ENCODE measurements around the gene RRBP1. TPM values are rescaled to one million over a fixed set of nuclear protein-coding genes. Genes with fewer than 3 reads are reported as not detected.

Gene RRBP1
- total and polyA plus RNA-seq, 4 donors: 75.4 to 202 (median 130) TPM

DNA sequence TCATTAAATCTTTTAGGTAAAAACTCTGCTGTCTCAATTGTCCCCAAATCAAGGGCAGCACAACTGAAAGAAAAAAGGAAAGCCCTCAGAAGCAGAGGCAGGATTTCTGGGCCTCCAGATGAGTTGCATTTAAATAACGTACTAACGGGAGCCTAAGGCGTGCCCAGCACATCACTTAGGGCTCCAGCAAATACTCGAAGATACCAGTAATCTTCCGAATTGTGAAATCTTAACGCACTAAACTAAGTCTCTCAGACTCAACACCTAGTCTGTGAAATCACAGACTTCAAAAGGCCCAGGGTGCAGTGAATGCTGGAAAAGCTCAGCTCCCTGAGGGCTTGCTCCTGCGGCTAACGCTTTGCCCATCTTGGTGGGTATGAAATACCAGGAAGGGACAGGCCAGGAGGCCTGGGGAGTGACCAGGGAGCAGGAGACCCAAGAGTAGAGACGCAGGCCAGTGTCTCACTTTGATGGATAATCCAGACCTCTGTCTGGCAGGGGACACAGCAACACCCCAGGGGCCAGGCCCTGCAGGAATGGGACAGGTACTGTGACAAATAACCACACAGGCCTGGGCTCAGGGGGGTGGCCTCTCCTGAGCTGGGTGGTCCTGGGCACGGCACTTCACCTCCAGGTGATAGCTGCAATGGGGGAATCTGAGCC lies 36.4 kb downstream of the RRBP1 start:
- peaks cover 8 to 20% (median 14%) of the 10 kb centered on the region in 4 donors for H3K36me3 ChIP-seq (ENCODE audit: control insufficient read depth in 4 of 4, insufficient read depth in 3 of 4, low read depth in 1 of 4, low read length in 3 of 4)
- DNase-seq (ENCODE audit: low spot score): no peak
- H3K4me3 ChIP-seq (ENCODE audit: low read depth in 1 of 3, low read length in 3 of 3): no peak overlapping the region
- no peak overlapping the region for H3K9ac ChIP-seq (ENCODE audit: low read depth in 1 of 2, low read length in 2 of 2)
- H3K27ac ChIP-seq (ENCODE audit: low read depth in 1 of 2, low read length in 2 of 2): no peak overlapping the region
- 86% methylated on average over 10 of the region's 10 CpGs for WGBS
- no peak for TF ChIP-seq JUND (IDR thresholded peaks at IDR 0.05)
- TF ChIP-seq, protein P1, sequence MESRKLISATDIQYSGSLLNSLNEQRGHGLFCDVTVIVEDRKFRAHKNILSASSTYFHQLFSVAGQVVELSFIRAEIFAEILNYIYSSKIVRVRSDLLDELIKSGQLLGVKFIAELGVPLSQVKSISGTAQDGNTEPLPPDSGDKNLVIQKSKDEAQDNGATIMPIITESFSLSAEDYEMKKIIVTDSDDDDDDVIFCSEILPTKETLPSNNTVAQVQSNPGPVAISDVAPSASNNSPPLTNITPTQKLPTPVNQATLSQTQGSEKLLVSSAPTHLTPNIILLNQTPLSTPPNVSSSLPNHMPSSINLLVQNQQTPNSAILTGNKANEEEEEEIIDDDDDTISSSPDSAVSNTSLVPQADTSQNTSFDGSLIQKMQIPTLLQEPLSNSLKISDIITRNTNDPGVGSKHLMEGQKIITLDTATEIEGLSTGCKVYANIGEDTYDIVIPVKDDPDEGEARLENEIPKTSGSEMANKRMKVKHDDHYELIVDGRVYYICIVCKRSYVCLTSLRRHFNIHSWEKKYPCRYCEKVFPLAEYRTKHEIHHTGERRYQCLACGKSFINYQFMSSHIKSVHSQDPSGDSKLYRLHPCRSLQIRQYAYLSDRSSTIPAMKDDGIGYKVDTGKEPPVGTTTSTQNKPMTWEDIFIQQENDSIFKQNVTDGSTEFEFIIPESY (IDR thresholded peaks at IDR 0.05): no peak
- TF ChIP-seq, protein P2, sequence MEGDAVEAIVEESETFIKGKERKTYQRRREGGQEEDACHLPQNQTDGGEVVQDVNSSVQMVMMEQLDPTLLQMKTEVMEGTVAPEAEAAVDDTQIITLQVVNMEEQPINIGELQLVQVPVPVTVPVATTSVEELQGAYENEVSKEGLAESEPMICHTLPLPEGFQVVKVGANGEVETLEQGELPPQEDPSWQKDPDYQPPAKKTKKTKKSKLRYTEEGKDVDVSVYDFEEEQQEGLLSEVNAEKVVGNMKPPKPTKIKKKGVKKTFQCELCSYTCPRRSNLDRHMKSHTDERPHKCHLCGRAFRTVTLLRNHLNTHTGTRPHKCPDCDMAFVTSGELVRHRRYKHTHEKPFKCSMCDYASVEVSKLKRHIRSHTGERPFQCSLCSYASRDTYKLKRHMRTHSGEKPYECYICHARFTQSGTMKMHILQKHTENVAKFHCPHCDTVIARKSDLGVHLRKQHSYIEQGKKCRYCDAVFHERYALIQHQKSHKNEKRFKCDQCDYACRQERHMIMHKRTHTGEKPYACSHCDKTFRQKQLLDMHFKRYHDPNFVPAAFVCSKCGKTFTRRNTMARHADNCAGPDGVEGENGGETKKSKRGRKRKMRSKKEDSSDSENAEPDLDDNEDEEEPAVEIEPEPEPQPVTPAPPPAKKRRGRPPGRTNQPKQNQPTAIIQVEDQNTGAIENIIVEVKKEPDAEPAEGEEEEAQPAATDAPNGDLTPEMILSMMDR (IDR thresholded peaks at IDR 0.05; ENCODE audit: low read depth, low read length, missing input control): no peak
- no peak for TF ChIP-seq RXRA (IDR thresholded peaks at IDR 0.05)
- TF ChIP-seq, protein P3, sequence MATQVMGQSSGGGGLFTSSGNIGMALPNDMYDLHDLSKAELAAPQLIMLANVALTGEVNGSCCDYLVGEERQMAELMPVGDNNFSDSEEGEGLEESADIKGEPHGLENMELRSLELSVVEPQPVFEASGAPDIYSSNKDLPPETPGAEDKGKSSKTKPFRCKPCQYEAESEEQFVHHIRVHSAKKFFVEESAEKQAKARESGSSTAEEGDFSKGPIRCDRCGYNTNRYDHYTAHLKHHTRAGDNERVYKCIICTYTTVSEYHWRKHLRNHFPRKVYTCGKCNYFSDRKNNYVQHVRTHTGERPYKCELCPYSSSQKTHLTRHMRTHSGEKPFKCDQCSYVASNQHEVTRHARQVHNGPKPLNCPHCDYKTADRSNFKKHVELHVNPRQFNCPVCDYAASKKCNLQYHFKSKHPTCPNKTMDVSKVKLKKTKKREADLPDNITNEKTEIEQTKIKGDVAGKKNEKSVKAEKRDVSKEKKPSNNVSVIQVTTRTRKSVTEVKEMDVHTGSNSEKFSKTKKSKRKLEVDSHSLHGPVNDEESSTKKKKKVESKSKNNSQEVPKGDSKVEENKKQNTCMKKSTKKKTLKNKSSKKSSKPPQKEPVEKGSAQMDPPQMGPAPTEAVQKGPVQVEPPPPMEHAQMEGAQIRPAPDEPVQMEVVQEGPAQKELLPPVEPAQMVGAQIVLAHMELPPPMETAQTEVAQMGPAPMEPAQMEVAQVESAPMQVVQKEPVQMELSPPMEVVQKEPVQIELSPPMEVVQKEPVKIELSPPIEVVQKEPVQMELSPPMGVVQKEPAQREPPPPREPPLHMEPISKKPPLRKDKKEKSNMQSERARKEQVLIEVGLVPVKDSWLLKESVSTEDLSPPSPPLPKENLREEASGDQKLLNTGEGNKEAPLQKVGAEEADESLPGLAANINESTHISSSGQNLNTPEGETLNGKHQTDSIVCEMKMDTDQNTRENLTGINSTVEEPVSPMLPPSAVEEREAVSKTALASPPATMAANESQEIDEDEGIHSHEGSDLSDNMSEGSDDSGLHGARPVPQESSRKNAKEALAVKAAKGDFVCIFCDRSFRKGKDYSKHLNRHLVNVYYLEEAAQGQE (IDR thresholded peaks at IDR 0.05): no peak
- TF ChIP-seq FOXA2 (IDR thresholded peaks at IDR 0.05): no peak
- TF ChIP-seq, protein P4, sequence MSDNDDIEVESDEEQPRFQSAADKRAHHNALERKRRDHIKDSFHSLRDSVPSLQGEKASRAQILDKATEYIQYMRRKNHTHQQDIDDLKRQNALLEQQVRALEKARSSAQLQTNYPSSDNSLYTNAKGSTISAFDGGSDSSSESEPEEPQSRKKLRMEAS (IDR thresholded peaks at IDR 0.05): no peak
- TF ChIP-seq EGR1 (IDR thresholded peaks at IDR 0.05; ENCODE audit: low read depth in 2 of 2): no peak
- TF ChIP-seq SP1 (IDR thresholded peaks at IDR 0.05): no peak
- TF ChIP-seq HNF4G (IDR thresholded peaks at IDR 0.05): no peak
- TF ChIP-seq RAD21 (IDR thresholded peaks at IDR 0.05): no peak
- TF ChIP-seq, protein P5, sequence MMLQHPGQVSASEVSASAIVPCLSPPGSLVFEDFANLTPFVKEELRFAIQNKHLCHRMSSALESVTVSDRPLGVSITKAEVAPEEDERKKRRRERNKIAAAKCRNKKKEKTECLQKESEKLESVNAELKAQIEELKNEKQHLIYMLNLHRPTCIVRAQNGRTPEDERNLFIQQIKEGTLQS (IDR thresholded peaks at IDR 0.05): no peak
- no peak for TF ChIP-seq NR2F2 (IDR thresholded peaks at IDR 0.05)
- no peak for TF ChIP-seq YY1 (IDR thresholded peaks at IDR 0.05)
- no peak for TF ChIP-seq GABPA (IDR thresholded peaks at IDR 0.05 in 1 of 2, conservative IDR thresholded peaks at IDR 0.05 in 1 of 2)
- TF ChIP-seq FOXA1 (IDR thresholded peaks at IDR 0.05): no peak
- no peak for TF ChIP-seq HNF4A (conservative IDR thresholded peaks at IDR 0.05)
- TF ChIP-seq TAF1 (conservative IDR thresholded peaks at IDR 0.05): no peak
- peaks cover 21 to 91% (median 83%) of the 10 kb centered on the region in 4 donors for H3K4me1 ChIP-seq (ENCODE audit: control insufficient read depth in 4 of 4, insufficient read depth in 4 of 4, low read length in 3 of 4)
- no peaks in the 10 kb centered on the region for H3K27me3 ChIP-seq (ENCODE audit: control insufficient read depth in 4 of 4, insufficient read depth in 4 of 4, low read length in 3 of 4)
- H3K9me3 ChIP-seq (ENCODE audit: control insufficient read depth in 4 of 4, low read length in 3 of 4): no peaks in the 10 kb centered on the region
